Measurements from ENCODE around the gene MYO5B. TPM values are rescaled to one million over a fixed set of nuclear protein-coding genes. Genes with fewer than 3 reads are reported as not detected.

The MYO5B gene
- polyA plus RNA-seq, 1 of the 3 experiments (the other 2 are of a cell fraction), result 1.3 TPM

- no peaks in the 10 kb centered on the region for H4K20me1 ChIP-seq (ENCODE audit: insufficient read depth)
- H3K36me3 ChIP-seq (replicated peaks in 1 of 2; ENCODE audit: control insufficient read depth in 1 of 2, insufficient read depth in 2 of 2, low read length in 1 of 2), result no peaks in the 10 kb centered on the region
- no peak overlapping the region for H3K9ac ChIP-seq
- H3K27ac ChIP-seq (ENCODE audit: low read depth in 2 of 2, low read length in 1 of 2), result no peak overlapping the region
- ChIA-PET POLR2A (no interaction called here), CTCF (interaction anchor here (0.6 to 2.5 kb wide), 5 partner anchors 9 to 351 kb away, joined by 3 to 7 read pairs (median 4); partner anchors contain the start of gene MYO5B)
- no peaks in the 10 kb centered on the region for H3K9me3 ChIP-seq
- H3K9me2 ChIP-seq, result no peaks in the 10 kb centered on the region
- H2AFZ ChIP-seq (ENCODE audit: low read depth), result no peak overlapping the region
- no peaks in the 10 kb centered on the region for H3K79me2 ChIP-seq (ENCODE audit: insufficient read depth)
- DNase-seq, result no peak
- no peaks in the 10 kb centered on the region for H3K4me1 ChIP-seq (ENCODE audit: control insufficient read depth in 1 of 2, insufficient read depth in 2 of 2, low read depth in 1 of 2, low read length in 1 of 2)
- WGBS (ENCODE audit: low lambda C conversion rate), result 35% methylated on average over 2 of the region's 2 CpGs
- no peak overlapping the region for H3K4me2 ChIP-seq
- peaks cover 1% of the 10 kb centered on the region for H3F3A ChIP-seq (replicated peaks; ENCODE audit: insufficient read depth)
- TF ChIP-seq TEAD4 (IDR thresholded peaks at IDR 0.05; ENCODE audit: borderline replicate concordance, insufficient read depth), result no peak
- TF ChIP-seq EZH2phosphoT487 (IDR thresholded peaks at IDR 0.05; ENCODE audit: borderline replicate concordance, low read depth), result no peak
- no peak for TF ChIP-seq USF1 (IDR thresholded peaks at IDR 0.05; ENCODE audit: borderline replicate concordance, low read depth)
- TF ChIP-seq JUND (IDR thresholded peaks at IDR 0.05), result no peak
- no peak for TF ChIP-seq CHD2 (IDR thresholded peaks at IDR 0.05; ENCODE audit: low read length, partially characterized antibody)
- no peak for TF ChIP-seq NRF1 (IDR thresholded peaks at IDR 0.05; ENCODE audit: low read depth, low read length)
- no peak for TF ChIP-seq RFX5 (IDR thresholded peaks at IDR 0.05; ENCODE audit: low read length)
- no peak for TF ChIP-seq ELF1 (IDR thresholded peaks at IDR 0.05)
- TF ChIP-seq REST (IDR thresholded peaks at IDR 0.05; ENCODE audit: low read depth, low read length), result no peak
- no peak overlapping the region for H3K4me3 ChIP-seq (ENCODE audit: low read depth in 2 of 2, low read length in 1 of 2)
- no peaks in the 10 kb centered on the region for H3K27me3 ChIP-seq (ENCODE audit: insufficient read depth)
Observed at GRCh38 chr18:50006470-50007046, 188.4 kb downstream of the MYO5B start.

- Histone ChIP-seq H3K27ac (ENCODE audit: low read depth in 2 of 2, low read length in 1 of 2) (no peak overlapping the region), H3K9me3 (no peaks in the 10 kb centered on the region), H3K36me3 (replicated peaks in 1 of 2; ENCODE audit: control insufficient read depth in 1 of 2, insufficient read depth in 2 of 2, low read length in 1 of 2) (no peaks in the 10 kb centered on the region), H3K27me3 (ENCODE audit: insufficient read depth) (no peaks in the 10 kb centered on the region), H3K4me2 (no peak overlapping the region), H4K20me1 (ENCODE audit: insufficient read depth) (no peaks in the 10 kb centered on the region), H3K9me2 (no peaks in the 10 kb centered on the region), H3K79me2 (ENCODE audit: insufficient read depth) (no peaks in the 10 kb centered on the region), H3K4me1 (ENCODE audit: control insufficient read depth in 1 of 2, insufficient read depth in 2 of 2, low read depth in 1 of 2, low read length in 1 of 2) (no peaks in the 10 kb centered on the region), H3K4me3 (ENCODE audit: low read depth in 2 of 2, low read length in 1 of 2) (no peak overlapping the region), H2AFZ (ENCODE audit: low read depth) (no peak overlapping the region), H3K9ac (no peak overlapping the region), H3F3A (replicated peaks; ENCODE audit: insufficient read depth) (no peaks in the 10 kb centered on the region)
- ChIA-PET CTCF (interaction anchor here (0.6 to 1.4 kb wide), 2 partner anchors 13 to 104 kb away, joined by 3 read pairs; no protein-coding TSS in a partner anchor), POLR2A (no interaction called here)
- no peak for DNase-seq
- 48% methylated on average over 4 of the region's 4 CpGs for WGBS (ENCODE audit: low lambda C conversion rate)
- TF ChIP-seq RCOR1 (IDR thresholded peaks at IDR 0.05; ENCODE audit: low read length) (no peak), IRF3 (IDR thresholded peaks at IDR 0.05; ENCODE audit: low read depth, low read length) (no peak), CTCF (IDR thresholded peaks at IDR 0.05) (no peak), JUND (IDR thresholded peaks at IDR 0.05) (no peak), RXRA (IDR thresholded peaks at IDR 0.05; ENCODE audit: borderline replicate concordance, low read depth) (no peak), CHD2 (IDR thresholded peaks at IDR 0.05; ENCODE audit: low read length, partially characterized antibody) (no peak), POLR2AphosphoS5 (IDR thresholded peaks at IDR 0.05; ENCODE audit: low read depth, low read length) (no peak), GABPA (IDR thresholded peaks at IDR 0.05; ENCODE audit: low read depth) (no peak), TCF12 (IDR thresholded peaks at IDR 0.05) (no peak), ELF1 (IDR thresholded peaks at IDR 0.05) (no peak), EZH2phosphoT487 (IDR thresholded peaks at IDR 0.05; ENCODE audit: borderline replicate concordance, low read depth) (no peak), USF2 (IDR thresholded peaks at IDR 0.05; ENCODE audit: borderline replicate concordance, low read depth, low read length) (no peak), NRF1 (IDR thresholded peaks at IDR 0.05; ENCODE audit: low read depth, low read length) (no peak), GATA2 (CRISPR knock-in tag; IDR thresholded peaks at IDR 0.05) (no peak)
Observed at GRCh38 chr18:50004013-50004412, 190.9 kb downstream of the MYO5B start.

All from SK-N-SH (cell line).